HepG2 (cell line): Measurements from ENCODE around the gene MRPS21. TPM values are rescaled to one million over a fixed set of nuclear protein-coding genes. Genes with fewer than 3 reads are reported as not detected.

Source experiments
- ESRRA ChIP-seq: sonication (generic); formaldehyde crosslinking; IDR thresholded peaks from 2 replicates; pipeline ENCODE4 v1.5.1; 2020; ENCODE audit warnings: mild to moderate bottlenecking, low read depth, missing genetic modification reagents
- GATAD1 ChIP-seq: IDR thresholded peaks from 2 replicates; pipeline ENCODE4 v1.6.1; 2016; ENCODE audit warnings: missing genetic modification reagents, missing compliant biosample characterization
- HNF4A ChIP-seq: sonication (generic); formaldehyde crosslinking; IDR thresholded peaks from 2 replicates; pipeline ENCODE4 v1.4.0; 2020; ENCODE audit warnings: missing genetic modification reagents
- KLF9 ChIP-seq: IDR thresholded peaks from 2 replicates; pipeline ENCODE4 v1.6.1; 2016; ENCODE audit warnings: low read depth
- MEIS2 ChIP-seq: sonication (generic); formaldehyde crosslinking; IDR thresholded peaks from 2 replicates; pipeline ENCODE4 v1.9.0; 2021; ENCODE audit warnings: mild to moderate bottlenecking, missing genetic modification reagents
- PHF20 ChIP-seq: sonication (generic); formaldehyde crosslinking; IDR thresholded peaks from 2 replicates; pipeline ENCODE4 v1.5.0; 2020; ENCODE audit warnings: mild to moderate bottlenecking, missing genetic modification reagents
- PLRG1 ChIP-seq: fragments of 450-650 bp; conservative IDR thresholded peaks from 2 replicates; pipeline ENCODE4 v1.6.1; 2016
- POLR2AphosphoS5 ChIP-seq: IDR thresholded peaks from 2 replicates; pipeline ENCODE4 v1.6.1; 2012; ENCODE audit warnings: low read depth, low read length
- RBFOX2 ChIP-seq: fragments of 200-400 bp; formaldehyde crosslinking; IDR thresholded peaks from 2 replicates; pipeline ENCODE4 v1.6.1; 2017; ENCODE audit warnings: low read depth, mild to moderate bottlenecking, low read length
- SP4 ChIP-seq: sonication (generic); formaldehyde crosslinking; IDR thresholded peaks from 2 replicates; pipeline ENCODE4 v1.8.1; 2023; ENCODE audit warnings: mild to moderate bottlenecking, missing genetic modification reagents
- TEAD2 ChIP-seq: sonication (generic); formaldehyde crosslinking; IDR thresholded peaks from 2 replicates; pipeline ENCODE4 v1.9.0; 2021; ENCODE audit warnings: missing genetic modification reagents
- ZBTB38 ChIP-seq: sonication (generic); formaldehyde crosslinking; IDR thresholded peaks from 2 replicates; pipeline ENCODE4 v1.5.1; 2020; ENCODE audit warnings: mild to moderate bottlenecking, missing genetic modification reagents
- ZFP36 ChIP-seq: fragments of 150-350 bp; IDR thresholded peaks from 2 replicates; pipeline ENCODE4 v1.6.1; 2018; ENCODE audit warnings: borderline replicate concordance, low read length, low read depth; ENCODE audit not compliant: partially characterized antibody
- ZIK1 ChIP-seq: sonication (generic); formaldehyde crosslinking; IDR thresholded peaks from 2 replicates; pipeline ENCODE4 v1.5.0; 2020; ENCODE audit warnings: mild to moderate bottlenecking, low read depth, missing genetic modification reagents, borderline replicate concordance
- ZKSCAN1 ChIP-seq: fragments of 150-350 bp; IDR thresholded peaks from 2 replicates; pipeline ENCODE4 v1.6.1; 2014; ENCODE audit warnings: low read length
- ZNF484 ChIP-seq: sonication (generic); formaldehyde crosslinking; IDR thresholded peaks from 2 replicates; pipeline ENCODE4 v1.5.1; 2020; ENCODE audit warnings: mild to moderate bottlenecking, low read depth, missing genetic modification reagents, borderline replicate concordance
- ZNF562 ChIP-seq: sonication (generic); formaldehyde crosslinking; IDR thresholded peaks from 2 replicates; pipeline ENCODE4 v1.8.0; 2022; ENCODE audit warnings: missing genetic modification reagents, borderline replicate concordance
- polyA plus RNA-seq, 8 experiments: library from polyadenylated mRNA; depleted of rRNA in 3 of 8; stranded (reverse) in 7 of 8; unstranded in 1 of 8; fragments of >200 nt; fragmentation: Illumina TruSeq in 4 of 8; extraction: Trizol in 4 of 8; gene quantifications; 2 replicates each; pipeline versions ENCODE4 v1.2.1 to v1.2.3, GENCODE V29; 2011 to 2016; ENCODE audit warnings: low read depth in 4 of 8, missing spikeins in 1 of 8, mixed read lengths in 1 of 8; ENCODE audit not compliant: insufficient read depth in 1 of 8
- total RNA-seq, 5 experiments: library from RNA; depleted of rRNA; stranded (reverse); fragments of >200 nt; fragmentation: Illumina TruSeq; extraction: Trizol; gene quantifications; 2 replicates each; pipeline ENCODE4 v1.2.3, GENCODE V29; 2016; ENCODE audit warnings: low read depth in 1 of 5
- TF ChIP-seq, protein P1 (sequence below): IDR thresholded peaks from 2 replicates; pipeline ENCODE4 v1.6.1; 2016; ENCODE audit warnings: mild to moderate bottlenecking, missing biosample characterization, missing genetic modification reagents
- TF ChIP-seq, protein P2 (sequence below): IDR thresholded peaks from 2 replicates; pipeline ENCODE4 v1.6.1; 2016; ENCODE audit warnings: low read depth
- TF ChIP-seq, protein P3 (sequence below): sonication (generic); formaldehyde crosslinking; IDR thresholded peaks from 2 replicates; pipeline ENCODE4 v1.5.0; 2020; ENCODE audit warnings: mild to moderate bottlenecking, missing genetic modification reagents, borderline replicate concordance
- TF ChIP-seq, protein P4 (sequence below): sonication (generic); formaldehyde crosslinking; conservative IDR thresholded peaks from 2 replicates; pipeline ENCODE4 v1.4.0; 2020; ENCODE audit warnings: mild to moderate bottlenecking, missing genetic modification reagents, moderate library complexity

The MRPS21 gene
- total and polyA plus RNA-seq, 2 of the 13 experiments (the other 11 are each of a cell fraction or from before 2014, with no cell fraction given) = 59.4 to 64.2 TPM

DNA sequence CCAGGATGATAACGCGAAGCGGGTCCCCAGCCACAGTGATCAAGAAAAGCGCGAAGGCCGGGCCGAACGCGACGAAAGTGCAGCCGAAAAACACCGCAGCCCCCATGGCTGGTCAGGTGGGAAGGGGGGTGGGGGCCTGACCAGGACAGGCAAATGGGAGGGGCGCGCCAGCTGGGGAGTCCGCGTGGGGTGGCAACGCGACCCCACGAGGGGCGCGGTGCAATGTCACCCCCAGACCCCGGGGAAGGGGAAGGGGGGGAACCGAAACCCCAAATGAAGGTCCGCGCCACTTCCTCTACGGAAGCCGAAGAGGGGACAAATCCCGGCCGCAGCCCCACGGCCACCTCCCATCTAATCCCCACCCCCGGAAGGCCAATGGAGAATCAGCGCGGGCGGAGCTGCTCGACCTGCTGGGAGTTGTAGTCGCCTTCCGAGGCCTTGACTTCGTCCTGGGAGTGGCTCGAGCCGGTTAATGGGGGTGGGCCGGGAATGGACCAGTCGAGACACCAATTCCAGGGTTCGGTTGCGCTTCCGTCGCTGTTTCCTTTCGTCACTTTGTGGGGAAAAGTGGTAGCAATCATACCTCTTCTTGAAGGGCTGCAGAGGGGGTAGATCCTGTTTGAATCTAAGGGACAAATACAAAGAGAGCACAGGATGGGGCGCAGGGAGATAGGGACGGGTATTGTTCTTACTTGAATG, 24.8 kb upstream of the MRPS21 start, which contains the start of gene APH1A (continued):
- TF ChIP-seq, protein P1, sequence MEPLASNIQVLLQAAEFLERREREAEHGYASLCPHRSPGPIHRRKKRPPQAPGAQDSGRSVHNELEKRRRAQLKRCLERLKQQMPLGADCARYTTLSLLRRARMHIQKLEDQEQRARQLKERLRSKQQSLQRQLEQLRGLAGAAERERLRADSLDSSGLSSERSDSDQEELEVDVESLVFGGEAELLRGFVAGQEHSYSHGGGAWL (CRISPR knock-in tag) = no peak
- TF ChIP-seq ZBTB38 (CRISPR knock-in tag) (no peak), PLRG1 (no peak), ZNF562 (CRISPR knock-in tag) (no peak), ZNF484 (no peak), PHF20 (CRISPR knock-in tag) (peak; percentile 79), ZIK1 (CRISPR knock-in tag) (no peak), HNF4A (CRISPR knock-in tag) (0 out of 2 replicates have a peak, but pooled peaks have one; percentile 16), RBFOX2 (peak; percentile 79), GATAD1 (CRISPR knock-in tag) (peak; percentile 93), ZKSCAN1 (no peak), KLF9 (CRISPR knock-in tag) (no peak), POLR2AphosphoS5 (peak; percentile 73), ESRRA (CRISPR knock-in tag) (peak; percentile 55; the same call in 1 of the 2 replicates), TEAD2 (CRISPR knock-in tag) (no peak), ZFP36 (no peak), SP4 (CRISPR knock-in tag) (peak; percentile 89), MEIS2 (0 out of 2 replicates have a peak, but pooled peaks have one; percentile 44)
- TF ChIP-seq, protein P2, sequence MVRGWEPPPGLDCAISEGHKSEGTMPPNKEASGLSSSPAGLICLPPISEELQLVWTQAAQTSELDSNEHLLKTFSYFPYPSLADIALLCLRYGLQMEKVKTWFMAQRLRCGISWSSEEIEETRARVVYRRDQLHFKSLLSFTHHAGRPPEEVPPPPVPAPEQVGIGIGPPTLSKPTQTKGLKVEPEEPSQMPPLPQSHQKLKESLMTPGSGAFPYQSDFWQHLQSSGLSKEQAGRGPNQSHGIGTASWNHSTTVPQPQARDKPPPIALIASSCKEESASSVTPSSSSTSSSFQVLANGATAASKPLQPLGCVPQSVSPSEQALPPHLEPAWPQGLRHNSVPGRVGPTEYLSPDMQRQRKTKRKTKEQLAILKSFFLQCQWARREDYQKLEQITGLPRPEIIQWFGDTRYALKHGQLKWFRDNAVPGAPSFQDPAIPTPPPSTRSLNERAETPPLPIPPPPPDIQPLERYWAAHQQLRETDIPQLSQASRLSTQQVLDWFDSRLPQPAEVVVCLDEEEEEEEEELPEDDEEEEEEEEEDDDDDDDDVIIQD (CRISPR knock-in tag) = no peak
- TF ChIP-seq, protein P3, sequence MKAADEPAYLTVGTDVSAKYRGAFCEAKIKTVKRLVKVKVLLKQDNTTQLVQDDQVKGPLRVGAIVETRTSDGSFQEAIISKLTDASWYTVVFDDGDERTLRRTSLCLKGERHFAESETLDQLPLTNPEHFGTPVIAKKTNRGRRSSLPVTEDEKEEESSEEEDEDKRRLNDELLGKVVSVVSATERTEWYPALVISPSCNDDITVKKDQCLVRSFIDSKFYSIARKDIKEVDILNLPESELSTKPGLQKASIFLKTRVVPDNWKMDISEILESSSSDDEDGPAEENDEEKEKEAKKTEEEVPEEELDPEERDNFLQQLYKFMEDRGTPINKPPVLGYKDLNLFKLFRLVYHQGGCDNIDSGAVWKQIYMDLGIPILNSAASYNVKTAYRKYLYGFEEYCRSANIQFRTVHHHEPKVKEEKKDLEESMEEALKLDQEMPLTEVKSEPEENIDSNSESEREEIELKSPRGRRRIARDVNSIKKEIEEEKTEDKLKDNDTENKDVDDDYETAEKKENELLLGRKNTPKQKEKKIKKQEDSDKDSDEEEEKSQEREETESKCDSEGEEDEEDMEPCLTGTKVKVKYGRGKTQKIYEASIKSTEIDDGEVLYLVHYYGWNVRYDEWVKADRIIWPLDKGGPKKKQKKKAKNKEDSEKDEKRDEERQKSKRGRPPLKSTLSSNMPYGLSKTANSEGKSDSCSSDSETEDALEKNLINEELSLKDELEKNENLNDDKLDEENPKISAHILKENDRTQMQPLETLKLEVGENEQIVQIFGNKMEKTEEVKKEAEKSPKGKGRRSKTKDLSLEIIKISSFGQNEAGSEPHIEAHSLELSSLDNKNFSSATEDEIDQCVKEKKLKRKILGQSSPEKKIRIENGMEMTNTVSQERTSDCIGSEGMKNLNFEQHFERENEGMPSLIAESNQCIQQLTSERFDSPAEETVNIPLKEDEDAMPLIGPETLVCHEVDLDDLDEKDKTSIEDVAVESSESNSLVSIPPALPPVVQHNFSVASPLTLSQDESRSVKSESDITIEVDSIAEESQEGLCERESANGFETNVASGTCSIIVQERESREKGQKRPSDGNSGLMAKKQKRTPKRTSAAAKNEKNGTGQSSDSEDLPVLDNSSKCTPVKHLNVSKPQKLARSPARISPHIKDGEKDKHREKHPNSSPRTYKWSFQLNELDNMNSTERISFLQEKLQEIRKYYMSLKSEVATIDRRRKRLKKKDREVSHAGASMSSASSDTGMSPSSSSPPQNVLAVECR (CRISPR knock-in tag) = peak; percentile 85; the same call in 1 of the 2 replicates
- TF ChIP-seq, protein P4, sequence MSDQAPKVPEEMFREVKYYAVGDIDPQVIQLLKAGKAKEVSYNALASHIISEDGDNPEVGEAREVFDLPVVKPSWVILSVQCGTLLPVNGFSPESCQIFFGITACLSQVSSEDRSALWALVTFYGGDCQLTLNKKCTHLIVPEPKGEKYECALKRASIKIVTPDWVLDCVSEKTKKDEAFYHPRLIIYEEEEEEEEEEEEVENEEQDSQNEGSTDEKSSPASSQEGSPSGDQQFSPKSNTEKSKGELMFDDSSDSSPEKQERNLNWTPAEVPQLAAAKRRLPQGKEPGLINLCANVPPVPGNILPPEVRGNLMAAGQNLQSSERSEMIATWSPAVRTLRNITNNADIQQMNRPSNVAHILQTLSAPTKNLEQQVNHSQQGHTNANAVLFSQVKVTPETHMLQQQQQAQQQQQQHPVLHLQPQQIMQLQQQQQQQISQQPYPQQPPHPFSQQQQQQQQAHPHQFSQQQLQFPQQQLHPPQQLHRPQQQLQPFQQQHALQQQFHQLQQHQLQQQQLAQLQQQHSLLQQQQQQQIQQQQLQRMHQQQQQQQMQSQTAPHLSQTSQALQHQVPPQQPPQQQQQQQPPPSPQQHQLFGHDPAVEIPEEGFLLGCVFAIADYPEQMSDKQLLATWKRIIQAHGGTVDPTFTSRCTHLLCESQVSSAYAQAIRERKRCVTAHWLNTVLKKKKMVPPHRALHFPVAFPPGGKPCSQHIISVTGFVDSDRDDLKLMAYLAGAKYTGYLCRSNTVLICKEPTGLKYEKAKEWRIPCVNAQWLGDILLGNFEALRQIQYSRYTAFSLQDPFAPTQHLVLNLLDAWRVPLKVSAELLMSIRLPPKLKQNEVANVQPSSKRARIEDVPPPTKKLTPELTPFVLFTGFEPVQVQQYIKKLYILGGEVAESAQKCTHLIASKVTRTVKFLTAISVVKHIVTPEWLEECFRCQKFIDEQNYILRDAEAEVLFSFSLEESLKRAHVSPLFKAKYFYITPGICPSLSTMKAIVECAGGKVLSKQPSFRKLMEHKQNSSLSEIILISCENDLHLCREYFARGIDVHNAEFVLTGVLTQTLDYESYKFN (CRISPR knock-in tag) = no peak
